Neural cell (in vitro differentiated cells): Measurements from ENCODE around the gene MRPS18A.

ENCODE experiments used
- EZH2 ChIP-seq: fragments of 200-600, 300-800 bp; shearing (Covaris generic), sonication (generic); IDR thresholded peaks from 2 replicates; pipeline ENCODE4 v1.6.1; 2014; ENCODE audit warnings: antibody characterized with exemption, low read length, borderline replicate concordance, mild to moderate bottlenecking; ENCODE audit not compliant: insufficient read depth, poor library complexity, severe bottlenecking
- TF ChIP-seq, protein P1 (sequence below): fragments of 450-650 bp; IDR thresholded peaks from 2 replicates; pipeline ENCODE4 v1.5.1; 2014; ENCODE audit warnings: antibody characterized with exemption, mild to moderate bottlenecking, moderate library complexity; ENCODE audit not compliant: poor library complexity, severe bottlenecking

DNA sequence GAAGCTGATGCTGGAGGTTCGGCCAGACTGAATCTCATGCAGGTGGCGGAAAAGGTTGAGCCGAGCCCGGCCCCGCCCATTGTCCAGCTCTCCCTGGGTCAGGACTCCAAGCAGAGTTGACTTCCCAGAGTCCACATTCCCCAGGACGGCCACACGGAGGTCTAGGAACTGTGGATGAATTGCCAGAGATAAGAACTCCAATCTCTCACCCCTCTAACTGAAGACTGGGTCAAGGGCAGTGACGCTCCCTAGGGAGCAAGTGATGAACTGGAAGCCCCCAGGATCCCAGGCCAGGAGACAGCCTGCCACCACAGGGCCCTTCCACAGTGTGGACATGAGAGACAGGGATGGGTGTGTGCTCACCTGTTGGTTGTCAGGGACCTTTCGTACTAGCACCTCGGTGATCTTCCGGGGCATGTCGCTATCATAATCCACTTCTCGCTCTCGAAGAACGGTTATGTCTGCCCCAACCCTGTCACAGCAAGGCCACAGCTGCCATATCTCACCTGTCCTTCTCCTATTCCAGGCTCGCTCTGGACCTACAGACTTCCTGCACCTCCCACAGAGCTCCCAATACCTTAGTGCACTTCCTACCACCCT is 62.1 kb downstream of the MRPS18A start:
- TF ChIP-seq, protein P1, sequence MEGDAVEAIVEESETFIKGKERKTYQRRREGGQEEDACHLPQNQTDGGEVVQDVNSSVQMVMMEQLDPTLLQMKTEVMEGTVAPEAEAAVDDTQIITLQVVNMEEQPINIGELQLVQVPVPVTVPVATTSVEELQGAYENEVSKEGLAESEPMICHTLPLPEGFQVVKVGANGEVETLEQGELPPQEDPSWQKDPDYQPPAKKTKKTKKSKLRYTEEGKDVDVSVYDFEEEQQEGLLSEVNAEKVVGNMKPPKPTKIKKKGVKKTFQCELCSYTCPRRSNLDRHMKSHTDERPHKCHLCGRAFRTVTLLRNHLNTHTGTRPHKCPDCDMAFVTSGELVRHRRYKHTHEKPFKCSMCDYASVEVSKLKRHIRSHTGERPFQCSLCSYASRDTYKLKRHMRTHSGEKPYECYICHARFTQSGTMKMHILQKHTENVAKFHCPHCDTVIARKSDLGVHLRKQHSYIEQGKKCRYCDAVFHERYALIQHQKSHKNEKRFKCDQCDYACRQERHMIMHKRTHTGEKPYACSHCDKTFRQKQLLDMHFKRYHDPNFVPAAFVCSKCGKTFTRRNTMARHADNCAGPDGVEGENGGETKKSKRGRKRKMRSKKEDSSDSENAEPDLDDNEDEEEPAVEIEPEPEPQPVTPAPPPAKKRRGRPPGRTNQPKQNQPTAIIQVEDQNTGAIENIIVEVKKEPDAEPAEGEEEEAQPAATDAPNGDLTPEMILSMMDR, result no peak
- no peak for TF ChIP-seq EZH2
